ENCODE measurements around the gene GIPC2. TPM values are rescaled to one million over a fixed set of nuclear protein-coding genes. Genes with fewer than 3 reads are reported as not detected.

The GIPC2 gene
- total RNA-seq, 4 donors from 2014 or later, result 4.2 to 5.9 (median 4.5) TPM

GRCh38 chr1:78090472-78091133 lies 44.8 kb downstream of the GIPC2 start:
- no peaks in the 10 kb centered on the region for H3K9me3 ChIP-seq
- H3K4me1 ChIP-seq, result no peaks in the 10 kb centered on the region
- 77% methylated on average over 3 of the region's 3 CpGs for WGBS
- no peak overlapping the region for H3K4me3 ChIP-seq
- H3K36me3 ChIP-seq, result no peaks in the 10 kb centered on the region
- DNase-seq (ENCODE audit: low spot score in 2 of 2), result no peak
- H3K27me3 ChIP-seq, result no peaks in the 10 kb centered on the region
- TF ChIP-seq, protein P1, sequence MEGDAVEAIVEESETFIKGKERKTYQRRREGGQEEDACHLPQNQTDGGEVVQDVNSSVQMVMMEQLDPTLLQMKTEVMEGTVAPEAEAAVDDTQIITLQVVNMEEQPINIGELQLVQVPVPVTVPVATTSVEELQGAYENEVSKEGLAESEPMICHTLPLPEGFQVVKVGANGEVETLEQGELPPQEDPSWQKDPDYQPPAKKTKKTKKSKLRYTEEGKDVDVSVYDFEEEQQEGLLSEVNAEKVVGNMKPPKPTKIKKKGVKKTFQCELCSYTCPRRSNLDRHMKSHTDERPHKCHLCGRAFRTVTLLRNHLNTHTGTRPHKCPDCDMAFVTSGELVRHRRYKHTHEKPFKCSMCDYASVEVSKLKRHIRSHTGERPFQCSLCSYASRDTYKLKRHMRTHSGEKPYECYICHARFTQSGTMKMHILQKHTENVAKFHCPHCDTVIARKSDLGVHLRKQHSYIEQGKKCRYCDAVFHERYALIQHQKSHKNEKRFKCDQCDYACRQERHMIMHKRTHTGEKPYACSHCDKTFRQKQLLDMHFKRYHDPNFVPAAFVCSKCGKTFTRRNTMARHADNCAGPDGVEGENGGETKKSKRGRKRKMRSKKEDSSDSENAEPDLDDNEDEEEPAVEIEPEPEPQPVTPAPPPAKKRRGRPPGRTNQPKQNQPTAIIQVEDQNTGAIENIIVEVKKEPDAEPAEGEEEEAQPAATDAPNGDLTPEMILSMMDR (IDR thresholded peaks at IDR 0.05), result no peak
- TF ChIP-seq POLR2A (IDR thresholded peaks at IDR 0.05) (no peak), POLR2AphosphoS5 (IDR thresholded peaks at IDR 0.05) (no peak), EP300 (IDR thresholded peaks at IDR 0.05) (no peak)
- H3K27ac ChIP-seq, result no peak overlapping the region

DNA sequence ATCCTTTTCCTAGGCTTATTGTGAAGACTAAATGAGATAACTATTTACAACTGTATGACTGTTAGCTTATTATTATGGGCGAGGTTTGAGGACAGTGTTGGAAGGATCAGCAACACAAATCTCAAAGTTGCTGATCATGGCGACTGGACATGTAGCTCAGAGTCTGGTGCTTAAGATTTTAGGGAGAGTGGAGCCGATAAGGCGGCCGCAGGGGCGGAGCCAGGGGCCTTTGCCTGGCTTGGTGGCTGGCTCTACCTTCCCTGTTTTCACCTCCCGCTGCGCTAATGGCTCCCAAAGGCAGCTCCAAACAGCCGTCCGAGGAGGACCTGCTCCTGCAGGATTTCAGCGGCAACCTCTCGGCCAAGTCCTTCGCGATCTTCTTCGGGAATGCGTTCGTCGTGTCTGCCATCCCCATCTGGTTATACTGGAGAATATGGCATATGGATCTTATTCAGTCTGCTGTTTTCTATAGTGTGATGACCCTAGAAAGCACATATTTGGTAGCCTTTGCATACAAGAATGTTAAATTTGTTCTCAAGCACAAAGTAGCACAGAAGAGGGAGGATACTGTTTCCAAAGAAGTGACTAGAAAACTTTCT lies 45.5 kb downstream of the GIPC2 start:
- Histone ChIP-seq H3K4me3 (no peak overlapping the region), H3K27ac (no peak overlapping the region), H3K27me3 (no peaks in the 10 kb centered on the region), H3K36me3 (no peaks in the 10 kb centered on the region), H3K4me1 (no peaks in the 10 kb centered on the region), H3K9me3 (no peaks in the 10 kb centered on the region)
- TF ChIP-seq EP300 (IDR thresholded peaks at IDR 0.05) (no peak), POLR2A (IDR thresholded peaks at IDR 0.05) (no peak), POLR2AphosphoS5 (IDR thresholded peaks at IDR 0.05) (no peak)
- TF ChIP-seq, protein P1 (IDR thresholded peaks at IDR 0.05), result no peak
- DNase-seq (ENCODE audit: low spot score in 2 of 2), result no peak
- 89% methylated on average over 18 of the region's 18 CpGs for WGBS

GRCh38 chr1:78091886-78092285 lies 46.1 kb downstream of the GIPC2 start:
- H3K4me3 ChIP-seq, result no peak overlapping the region
- no peak for DNase-seq (ENCODE audit: low spot score in 2 of 2)
- WGBS, result 89% methylated on average over 3 of the region's 3 CpGs
- H3K4me1 ChIP-seq, result no peaks in the 10 kb centered on the region
- no peaks in the 10 kb centered on the region for H3K9me3 ChIP-seq
- H3K27me3 ChIP-seq, result no peaks in the 10 kb centered on the region
- TF ChIP-seq, protein P1 (IDR thresholded peaks at IDR 0.05), result no peak
- no peak for TF ChIP-seq POLR2AphosphoS5 (IDR thresholded peaks at IDR 0.05)
- TF ChIP-seq EP300 (IDR thresholded peaks at IDR 0.05), result no peak
- TF ChIP-seq POLR2A (IDR thresholded peaks at IDR 0.05), result no peak
- no peak overlapping the region for H3K27ac ChIP-seq
- H3K36me3 ChIP-seq, result no peaks in the 10 kb centered on the region

GRCh38 chr1:78092643-78093042 lies 46.9 kb downstream of the GIPC2 start:
- no peak overlapping the region for H3K27ac ChIP-seq
- H3K36me3 ChIP-seq, result no peaks in the 10 kb centered on the region
- TF ChIP-seq, protein P1 (IDR thresholded peaks at IDR 0.05), result no peak
- no peak for TF ChIP-seq POLR2AphosphoS5 (IDR thresholded peaks at IDR 0.05)
- no peak for TF ChIP-seq EP300 (IDR thresholded peaks at IDR 0.05)
- TF ChIP-seq POLR2A (IDR thresholded peaks at IDR 0.05), result no peak
- no peak overlapping the region for H3K4me3 ChIP-seq
- no peak for DNase-seq (ENCODE audit: low spot score in 2 of 2)
- H3K27me3 ChIP-seq, result no peaks in the 10 kb centered on the region
- 44% methylated on average over 1 of the region's 1 CpG for WGBS
- no peaks in the 10 kb centered on the region for H3K4me1 ChIP-seq
- no peaks in the 10 kb centered on the region for H3K9me3 ChIP-seq

DNA sequence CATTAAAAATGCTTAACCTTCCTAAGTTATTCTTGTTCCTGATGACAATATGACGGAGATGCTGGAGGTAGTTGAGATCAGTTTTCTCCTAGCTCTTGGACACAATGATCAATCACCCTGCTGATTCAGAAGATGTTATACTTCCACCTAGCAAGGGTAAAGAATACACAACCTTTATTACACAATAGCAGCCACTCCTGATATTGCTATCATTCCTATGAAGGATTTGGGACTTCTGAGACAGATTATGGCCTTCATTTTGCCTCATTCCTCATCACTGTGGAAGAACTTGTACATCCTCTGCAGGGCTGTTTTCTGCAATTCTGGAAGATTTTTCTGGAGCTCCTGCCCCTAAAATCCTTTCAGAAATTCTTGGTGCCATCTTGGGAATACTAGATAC lies 47.8 kb downstream of the GIPC2 start:
- H3K27me3 ChIP-seq, result no peaks in the 10 kb centered on the region
- no peaks in the 10 kb centered on the region for H3K4me1 ChIP-seq
- DNase-seq (ENCODE audit: low spot score in 2 of 2), result no peak
- H3K27ac ChIP-seq, result no peak overlapping the region
- 98% methylated on average over 1 of the region's 1 CpG for WGBS
- no peak for TF ChIP-seq POLR2AphosphoS5 (IDR thresholded peaks at IDR 0.05)
- TF ChIP-seq, protein P1 (IDR thresholded peaks at IDR 0.05), result no peak
- TF ChIP-seq POLR2A (IDR thresholded peaks at IDR 0.05), result no peak
- no peak for TF ChIP-seq EP300 (IDR thresholded peaks at IDR 0.05)
- H3K36me3 ChIP-seq, result no peaks in the 10 kb centered on the region
- H3K4me3 ChIP-seq, result no peak overlapping the region
- no peaks in the 10 kb centered on the region for H3K9me3 ChIP-seq

All from suprapubic skin (tissue), 4 donors.